ENCODE data around the gene SNRNP35.

- TF ChIP-seq ZEB2 (tag by site-specific recombination; IDR thresholded peaks at IDR 0.05) (no peak), ZNF596 (tag by site-specific recombination; IDR thresholded peaks at IDR 0.05) (no peak), ZNF76 (tag by site-specific recombination; IDR thresholded peaks at IDR 0.05; ENCODE audit: borderline replicate concordance, low read depth) (no peak), ZNF600 (tag by site-specific recombination; IDR thresholded peaks at IDR 0.05) (no peak), ZNF221 (tag by site-specific recombination; IDR thresholded peaks at IDR 0.05; ENCODE audit: borderline replicate concordance) (no peak), ZBTB21 (tag by site-specific recombination; IDR thresholded peaks at IDR 0.05) (no peak), ZBTB11 (tag by site-specific recombination; conservative IDR thresholded peaks at IDR 0.05; ENCODE audit: low read depth) (no peak), PATZ1 (tag by site-specific recombination; IDR thresholded peaks at IDR 0.05) (no peak), ZNF274 (IDR thresholded peaks at IDR 0.05; ENCODE audit: low read length) (no peak), ZNF274 (tag by site-specific recombination; IDR thresholded peaks at IDR 0.05; ENCODE audit: borderline replicate concordance) (no peak), ZNF223 (tag by site-specific recombination; IDR thresholded peaks at IDR 0.05) (no peak)
- TF ChIP-seq, protein P1, sequence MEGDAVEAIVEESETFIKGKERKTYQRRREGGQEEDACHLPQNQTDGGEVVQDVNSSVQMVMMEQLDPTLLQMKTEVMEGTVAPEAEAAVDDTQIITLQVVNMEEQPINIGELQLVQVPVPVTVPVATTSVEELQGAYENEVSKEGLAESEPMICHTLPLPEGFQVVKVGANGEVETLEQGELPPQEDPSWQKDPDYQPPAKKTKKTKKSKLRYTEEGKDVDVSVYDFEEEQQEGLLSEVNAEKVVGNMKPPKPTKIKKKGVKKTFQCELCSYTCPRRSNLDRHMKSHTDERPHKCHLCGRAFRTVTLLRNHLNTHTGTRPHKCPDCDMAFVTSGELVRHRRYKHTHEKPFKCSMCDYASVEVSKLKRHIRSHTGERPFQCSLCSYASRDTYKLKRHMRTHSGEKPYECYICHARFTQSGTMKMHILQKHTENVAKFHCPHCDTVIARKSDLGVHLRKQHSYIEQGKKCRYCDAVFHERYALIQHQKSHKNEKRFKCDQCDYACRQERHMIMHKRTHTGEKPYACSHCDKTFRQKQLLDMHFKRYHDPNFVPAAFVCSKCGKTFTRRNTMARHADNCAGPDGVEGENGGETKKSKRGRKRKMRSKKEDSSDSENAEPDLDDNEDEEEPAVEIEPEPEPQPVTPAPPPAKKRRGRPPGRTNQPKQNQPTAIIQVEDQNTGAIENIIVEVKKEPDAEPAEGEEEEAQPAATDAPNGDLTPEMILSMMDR (tag by site-specific recombination; IDR thresholded peaks at IDR 0.05), result no peak
- TF ChIP-seq, protein P2, sequence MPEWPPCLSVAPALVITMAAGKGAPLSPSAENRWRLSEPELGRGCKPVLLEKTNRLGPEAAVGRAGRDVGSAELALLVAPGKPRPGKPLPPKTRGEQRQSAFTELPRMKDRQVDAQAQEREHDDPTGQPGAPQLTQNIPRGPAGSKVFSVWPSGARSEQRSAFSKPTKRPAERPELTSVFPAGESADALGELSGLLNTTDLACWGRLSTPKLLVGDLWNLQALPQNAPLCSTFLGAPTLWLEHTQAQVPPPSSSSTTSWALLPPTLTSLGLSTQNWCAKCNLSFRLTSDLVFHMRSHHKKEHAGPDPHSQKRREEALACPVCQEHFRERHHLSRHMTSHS (tag by site-specific recombination; IDR thresholded peaks at IDR 0.05), result no peak
Observed at GRCh38 chr12:123485756-123486155, 27.8 kb downstream of the SNRNP35 start.

Measured in HEK293 (cell line).